HCT116 (cell line): Measurements from ENCODE around the gene LIG3. TPM values are rescaled to one million over a fixed set of nuclear protein-coding genes. Genes with fewer than 3 reads are reported as not detected.

Source experiments
- ATAC-seq: fragments of 200-7000 bp; cut with Tn5 transposase; 2 replicates; pipeline ENCODE4 v1.9.1; 2020; ENCODE audit warnings: mild to moderate bottlenecking, moderate library complexity
- BruUV-seq: library from RNA; stranded (reverse); fragments of 400-500 nt; replicated peaks from 2 replicates; lab custom pipeline; 2021; lab: Mats Ljungman, UMichigan
- CTCF ChIA-PET: fragments of 300-600 bp; sonication (Branson Sonifier 250); formaldehyde crosslinking; loops from one replicate; lab custom pipeline; 2021; ENCODE audit warnings: antibody characterized with exemption; lab: Charles Lee
- POLR2A ChIA-PET: fragments of 300-600, 350-600 bp; sonication (Branson Sonifier 250); formaldehyde crosslinking; loops from one replicate; lab custom pipeline; 2021; ENCODE audit warnings: antibody characterized with exemption; lab: Charles Lee
- RAD21 ChIA-PET, 2 experiments: fragments of 300-600 bp; sonication (Branson Sonifier 250); formaldehyde crosslinking; loops; one replicate each; lab custom pipeline; 2023; ENCODE audit warnings: low total read pairs in 2 of 2; ENCODE audit not compliant: uncharacterized antibody in 2 of 2, unreplicated experiment in 2 of 2, low non-redundant PET in 1 of 2; lab: Charles Lee
- DNase-seq: peaks from one replicate; pipeline ENCODE4 v3.0.0-alpha.2; 2010; ENCODE audit warnings: low read depth, low spot score
- H2AFZ ChIP-seq: fragments of 200-600 bp; shearing (Covaris generic), sonication (generic); 2 replicates; pipeline ENCODE4 v1.6.1; 2017; ENCODE audit warnings: low read depth, mixed run types, mixed read lengths, antibody characterized with exemption, low read length; ENCODE audit not compliant: poor library complexity, severe bottlenecking
- H3K27ac ChIP-seq: 2 replicates; pipeline ENCODE4 v1.5.1; 2012; ENCODE audit warnings: low read depth, low read length
- H3K27me3 ChIP-seq: fragments of 200-600 bp; sonication (generic); 2 replicates; pipeline ENCODE4 v1.6.1; 2016; ENCODE audit warnings: mixed run types, low read length, mixed read lengths; ENCODE audit not compliant: insufficient read depth
- H3K36me3 ChIP-seq, 2 experiments: fragments of 200-500 bp in 1 of 2; fragments of 200-600 bp in 1 of 2; sonication (Bioruptor generic) in 1 of 2; sonication (generic) in 1 of 2; 2 replicates each; pipeline versions ENCODE4 v1.5.1 to v1.6.1; 2014 to 2016; ENCODE audit warnings: low read length in 2 of 2, inconsistent platforms in 1 of 2, mixed read lengths in 1 of 2, mixed run types in 1 of 2; ENCODE audit not compliant: insufficient read depth in 2 of 2, control insufficient read depth in 1 of 2
- H3K4me1 ChIP-seq, 2 experiments: fragments of 200-600 bp in 1 of 2; sonication (generic) in 1 of 2; 2 replicates each; pipeline versions ENCODE4 v1.5.1 to v1.6.1; 2012 to 2017; ENCODE audit warnings: low read length in 2 of 2, inconsistent platforms in 1 of 2, mild to moderate bottlenecking in 1 of 2, mixed read lengths in 1 of 2, mixed run types in 1 of 2, moderate library complexity in 1 of 2; ENCODE audit not compliant: insufficient read depth in 2 of 2, control insufficient read depth in 1 of 2
- H3K4me2 ChIP-seq: fragments of 200-600 bp; sonication (generic); 2 replicates; pipeline ENCODE4 v1.6.1; 2017; ENCODE audit warnings: mixed run types, low read length, mixed read lengths
- H3K4me3 ChIP-seq, 2 experiments: fragments of 200-600 bp in 1 of 2; sonication (generic) in 1 of 2; replicated peaks in 1 of 2; 2 replicates each; pipeline ENCODE4 v1.5.1; 2011 to 2016; ENCODE audit warnings: low read length in 2 of 2, control low read depth in 1 of 2, low read depth in 1 of 2, mild to moderate bottlenecking in 1 of 2, mixed read lengths in 1 of 2, mixed run types in 1 of 2
- H3K79me2 ChIP-seq: fragments of 200-600 bp; sonication (generic); 2 replicates; pipeline ENCODE4 v1.6.1; 2017; ENCODE audit warnings: mild to moderate bottlenecking, mixed run types, low read length, moderate library complexity, mixed read lengths; ENCODE audit not compliant: insufficient read depth
- H3K9ac ChIP-seq: fragments of 200-600 bp; sonication (generic); 2 replicates; pipeline ENCODE4 v1.6.1; 2016; ENCODE audit warnings: low read length, mixed read lengths
- H3K9me2 ChIP-seq: fragments of 200-600 bp; sonication (generic), shearing (Covaris generic); 2 replicates; pipeline ENCODE4 v1.6.1; 2017; ENCODE audit warnings: mixed run types, mild to moderate bottlenecking, moderate library complexity; ENCODE audit not compliant: insufficient read depth
- H3K9me3 ChIP-seq, 2 experiments: fragments of 200-500 bp in 1 of 2; fragments of 200-600 bp in 1 of 2; sonication (Bioruptor generic) in 1 of 2; sonication (generic) in 1 of 2; 2 replicates each; pipeline ENCODE4 v1.6.1; 2014 to 2017; ENCODE audit warnings: low read length in 2 of 2, mixed read lengths in 2 of 2, inconsistent platforms in 1 of 2, low read depth in 1 of 2, mild to moderate bottlenecking in 1 of 2, mixed run types in 1 of 2, moderate library complexity in 1 of 2; ENCODE audit not compliant: control insufficient read depth in 1 of 2, insufficient read depth in 1 of 2
- H4K20me1 ChIP-seq: fragments of 200-600 bp; sonication (generic), shearing (Covaris generic); 2 replicates; pipeline ENCODE4 v1.6.1; 2017; ENCODE audit warnings: mixed run types, mild to moderate bottlenecking, moderate library complexity; ENCODE audit not compliant: insufficient read depth
- CTCF ChIP-seq, 3 experiments: fragments of 200-600 bp in 1 of 3; sonication (generic) in 1 of 3; IDR thresholded peaks in 2 of 3; conservative IDR thresholded peaks in 1 of 3; 2 replicates each; pipeline ENCODE4 v1.5.1; 2012 to 2017; ENCODE audit warnings: low read depth in 2 of 3, low read length in 2 of 3, antibody characterized with exemption in 1 of 3, borderline replicate concordance in 1 of 3, control low read depth in 1 of 3, mild to moderate bottlenecking in 1 of 3, mixed read lengths in 1 of 3, mixed run types in 1 of 3, moderate library complexity in 1 of 3; ENCODE audit not compliant: insufficient read depth in 1 of 3
- EGR1 ChIP-seq: IDR thresholded peaks from 2 replicates; pipeline ENCODE4 v1.6.1; 2012; ENCODE audit warnings: low read depth
- ELF1 ChIP-seq: IDR thresholded peaks from 2 replicates; pipeline ENCODE4 v1.6.1; 2012; ENCODE audit warnings: low read depth, borderline replicate concordance
- EZH2phosphoT487 ChIP-seq: fragments of 200-600 bp; IDR thresholded peaks from 2 replicates; pipeline ENCODE4 v1.6.1; 2018; ENCODE audit warnings: antibody characterized with exemption, borderline replicate concordance
- FOSL1 ChIP-seq: IDR thresholded peaks from 2 replicates; pipeline ENCODE4 v1.6.1; 2012; ENCODE audit warnings: low read depth
- MAX ChIP-seq: IDR thresholded peaks from 2 replicates; pipeline ENCODE4 v1.6.1; 2012
- POLR2AphosphoS5 ChIP-seq: IDR thresholded peaks from 2 replicates; pipeline ENCODE4 v1.6.1; 2011; ENCODE audit warnings: mild to moderate bottlenecking, low read depth, low read length, moderate library complexity
- TCF7L2 ChIP-seq: IDR thresholded peaks from 2 replicates; pipeline ENCODE4 v1.7.0; 2011; ENCODE audit warnings: borderline replicate concordance, inconsistent platforms; ENCODE audit not compliant: insufficient read depth, insufficient read length; ENCODE audit errors: extremely low read depth
- YY1 ChIP-seq: IDR thresholded peaks from 2 replicates; pipeline ENCODE4 v1.6.1; 2011; ENCODE audit warnings: low read length, low read depth, moderate library complexity, mild to moderate bottlenecking; ENCODE audit not compliant: insufficient replicate concordance; ENCODE audit errors: extremely low read depth
- ZNF274 ChIP-seq: fragments of 200-500 bp; sonication (Bioruptor generic); IDR thresholded peaks from 2 replicates; pipeline ENCODE4 v1.6.1; 2014; ENCODE audit warnings: mild to moderate bottlenecking, low read depth, low read length, inconsistent platforms
- intact Hi-C: fragments of 100-400 bp; cut with micrococcal nuclease; formaldehyde crosslinking; loops from 2 replicates; pipeline ENCODE4 v1.10.0; 2022
- total RNA-seq: library from RNA; stranded (reverse); gene quantifications from one replicate; pipeline ENCODE4 v1.2.1, GENCODE V29; 2021; ENCODE audit not compliant: unreplicated experiment

The LIG3 gene
- total RNA-seq, 1 experiment from 2014 or later = 49.4 TPM

GRCh38 chr17:35052780-35053179 lies 72.5 kb downstream of the LIG3 start:
- DNase-seq (no peak), ATAC-seq (no peak)
- H2AFZ ChIP-seq = no peak overlapping the region
- H3K27me3 ChIP-seq = no peaks in the 10 kb centered on the region
- no peaks in the 10 kb centered on the region for H3K9me2 ChIP-seq
- ChIA-PET CTCF (no interaction called here), POLR2A (interaction anchor here (0.9 kb wide), 1 partner anchor 11 kb away, joined by 3 read pairs; the partner anchor contains the start of gene RFFL), RAD21 (interaction anchor here in 1 of 2 experiments (1.0 kb wide), 1 partner anchor 10 kb away, joined by 4 read pairs; no protein-coding TSS in a partner anchor)
- no peaks in the 10 kb centered on the region for H4K20me1 ChIP-seq
- H3K9ac ChIP-seq = no peak overlapping the region
- H3K27ac ChIP-seq = no peak overlapping the region
- no TSS peak for BruUV-seq
- TF ChIP-seq POLR2AphosphoS5 (no peak), EZH2phosphoT487 (no peak), ZNF274 (no peak), ELF1 (no peak), CTCF (IDR thresholded peaks at IDR 0.05 in 2 of 3, conservative IDR thresholded peaks at IDR 0.05 in 1 of 3; ENCODE audit: borderline replicate concordance in 1 of 3, insufficient read depth in 1 of 3, low read depth in 2 of 3, low read length in 2 of 3) (no peak), TCF7L2 (no peak), YY1 (no peak), FOSL1 (no peak), EGR1 (no peak), MAX (no peak)
- no peak overlapping the region for H3K4me2 ChIP-seq
- H3K4me1 ChIP-seq = peaks cover 10 to 11% of the 10 kb centered on the region in 2 experiments; a peak in 3 of 4 replicates
- H3K4me3 ChIP-seq = no peak overlapping the region
- H3K36me3 ChIP-seq = no peaks in the 10 kb centered on the region
- intact Hi-C loops = no loop called here
- H3K79me2 ChIP-seq = peaks cover 25% of the 10 kb centered on the region
- no peaks in the 10 kb centered on the region for H3K9me3 ChIP-seq
